Upper lobe of left lung (tissue), 6 donors: ENCODE results near the gene ATXN3. TPM values are rescaled to one million over a fixed set of nuclear protein-coding genes. Genes with fewer than 3 reads are reported as not detected.

Experiments
- ATAC-seq, 2 donors: fragments of 200-7000 bp; cut with Tn5 transposase; one replicate each; pipeline ENCODE4 v1.9.1; 2022; ENCODE audit warnings: mild to moderate bottlenecking in 2 of 2, moderate library complexity in 2 of 2; ENCODE audit not compliant: low FRiP score in 2 of 2
- DNase-seq, 2 donors: peaks; one replicate each; pipeline ENCODE4 v3.0.0-alpha.2; 2019 to 2020
- H3K27ac ChIP-seq, 4 donors: fragments of 200-600 bp; sonication (generic); one replicate each; pipeline ENCODE4 v1.5.1; 2016 to 2019
- H3K27me3 ChIP-seq, 4 donors: fragments of 200-600 bp; sonication (generic); one replicate each; pipeline ENCODE4 v1.5.1; 2017 to 2019
- H3K36me3 ChIP-seq, 4 donors: fragments of 200-600 bp; sonication (generic); one replicate each; pipeline ENCODE4 v1.5.1; 2016 to 2019
- H3K4me1 ChIP-seq, 4 donors: fragments of 200-600 bp; sonication (generic); one replicate each; pipeline ENCODE4 v1.5.1; 2018 to 2019
- H3K4me3 ChIP-seq, 4 donors: fragments of 200-600 bp; sonication (generic); one replicate each; pipeline ENCODE4 v1.5.1; 2017 to 2019; ENCODE audit warnings: mild to moderate bottlenecking in 2 of 4, moderate library complexity in 1 of 4
- H3K9me3 ChIP-seq, 4 donors: fragments of 200-600 bp; sonication (generic); one replicate each; pipeline ENCODE4 v1.5.1; 2018 to 2019
- CTCF ChIP-seq, 6 experiments: fragments of 450-650 bp in 4 of 6; fragments of 200-600 bp in 2 of 6; sonication (generic) in 2 of 6; IDR thresholded peaks; one replicate each; pipeline ENCODE4 v1.5.1; 2016 to 2019; ENCODE audit warnings: antibody characterized with exemption in 6 of 6
- EP300 ChIP-seq, 4 donors: sonication (generic); formaldehyde crosslinking; IDR thresholded peaks; one replicate each; pipeline ENCODE4 v1.5.1; 2017; ENCODE audit warnings: antibody characterized with exemption in 4 of 4, control low read depth in 2 of 4
- POLR2A ChIP-seq, 4 donors: fragments of 450-650 bp; IDR thresholded peaks; one replicate each; pipeline ENCODE4 v1.5.1; 2016 to 2017; ENCODE audit warnings: antibody characterized with exemption in 4 of 4, mild to moderate bottlenecking in 2 of 4
- POLR2AphosphoS5 ChIP-seq, 2 donors: sonication (generic); formaldehyde crosslinking; IDR thresholded peaks; one replicate each; pipeline ENCODE4 v1.5.1; 2017; ENCODE audit warnings: antibody characterized with exemption in 2 of 2
- WGBS, 2 donors: methylation state at CpG; one replicate each; pipeline ENCODE4 v1.1.5; 2017 to 2018; 5-methylcytosine and 5-hydroxymethylcytosine counted together
- total RNA-seq, 6 donors: library from RNA; depleted of rRNA in 4 of 6; stranded (reverse); fragments of >200 nt in 4 of 6; gene quantifications; one replicate each; pipeline versions ENCODE4 v1.1.0 to v1.2.1, GENCODE V29; 2016 to 2021
- donor health status: DM: no; HTN: no; CAD: no; lungs with moderate emphysema.
- donor health status: DM: no; HTN: yes; CAD: no; lungs with severe emphysema.

Gene ATXN3
- total RNA-seq, 6 donors from 2014 or later, result 17.8 to 154 (median 31.6) TPM

GRCh38 chr14:92037989-92038388, 68.4 kb downstream of the ATXN3 start:
- WGBS, 2 donors, result 50 to 52% methylated on average over 3 of the region's 3 CpGs
- peak overlapping the region in 2 of 4 donors; percentile 64 to 87 for H3K4me3 ChIP-seq
- H3K27ac ChIP-seq, result no peak overlapping the region
- ATAC-seq (no peak), DNase-seq (no peak)
- H3K4me1 ChIP-seq, result peaks cover 26 to 46% (median 33%) of the 10 kb centered on the region in 4 donors
- no peak for TF ChIP-seq POLR2AphosphoS5 (IDR thresholded peaks at IDR 0.05)
- TF ChIP-seq EP300 (IDR thresholded peaks at IDR 0.05), result no peak
- no peak for TF ChIP-seq CTCF (IDR thresholded peaks at IDR 0.05)
- TF ChIP-seq POLR2A (IDR thresholded peaks at IDR 0.05), result no peak
- H3K27me3 ChIP-seq, result no peaks in the 10 kb centered on the region
- no peaks in the 10 kb centered on the region for H3K9me3 ChIP-seq
- no peaks in the 10 kb centered on the region for H3K36me3 ChIP-seq

GRCh38 chr14:92035890-92036289, 70.5 kb downstream of the ATXN3 start:
- Histone ChIP-seq H3K9me3 (no peaks in the 10 kb centered on the region), H3K4me3 (no peak overlapping the region), H3K4me1 (peaks cover 23 to 42% (median 30%) of the 10 kb centered on the region in 4 donors), H3K27ac (no peak overlapping the region), H3K27me3 (no peaks in the 10 kb centered on the region), H3K36me3 (peaks cover 3 to 20% (median 13%) of the 10 kb centered on the region in 4 donors)
- WGBS, 2 donors, result 71 to 82% methylated on average over 1 of the region's 1 CpG
- DNase-seq, result no peak
- TF ChIP-seq CTCF (IDR thresholded peaks at IDR 0.05) (no peak), POLR2A (IDR thresholded peaks at IDR 0.05) (no peak), EP300 (IDR thresholded peaks at IDR 0.05) (no peak), POLR2AphosphoS5 (IDR thresholded peaks at IDR 0.05) (no peak)
- no peak for ATAC-seq

GRCh38 chr14:92033906-92034687, 72.3 kb downstream of the ATXN3 start:
- no peak for DNase-seq
- peaks cover 17 to 37% (median 26%) of the 10 kb centered on the region in 4 donors for H3K4me1 ChIP-seq
- 88 to 92% methylated on average over 11 of the region's 11 CpGs for WGBS, 2 donors
- no peak for ATAC-seq
- H3K27me3 ChIP-seq, result no peaks in the 10 kb centered on the region
- H3K27ac ChIP-seq, result no peak overlapping the region
- peaks cover 3 to 34% (median 15%) of the 10 kb centered on the region in 4 donors for H3K36me3 ChIP-seq
- H3K4me3 ChIP-seq, result no peak overlapping the region
- TF ChIP-seq EP300 (IDR thresholded peaks at IDR 0.05) (no peak), POLR2A (IDR thresholded peaks at IDR 0.05) (no peak), POLR2AphosphoS5 (IDR thresholded peaks at IDR 0.05) (no peak), CTCF (IDR thresholded peaks at IDR 0.05) (no peak)
- H3K9me3 ChIP-seq, result no peaks in the 10 kb centered on the region

- WGBS, 2 donors, result 81 to 89% methylated on average over 1 of the region's 1 CpG
- no peaks in the 10 kb centered on the region for H3K9me3 ChIP-seq
- H3K36me3 ChIP-seq, result peaks cover 3 to 34% (median 15%) of the 10 kb centered on the region in 4 donors
- DNase-seq (no peak), ATAC-seq (no peak)
- H3K4me1 ChIP-seq, result peaks cover 13 to 31% (median 20%) of the 10 kb centered on the region in 4 donors
- H3K4me3 ChIP-seq, result no peak overlapping the region
- TF ChIP-seq POLR2AphosphoS5 (IDR thresholded peaks at IDR 0.05), result no peak
- no peak for TF ChIP-seq POLR2A (IDR thresholded peaks at IDR 0.05)
- H3K27ac ChIP-seq, result no peak overlapping the region
- H3K27me3 ChIP-seq, result no peaks in the 10 kb centered on the region
Measured at GRCh38 chr14:92033433-92033832, 72.9 kb downstream of the ATXN3 start.

DNA sequence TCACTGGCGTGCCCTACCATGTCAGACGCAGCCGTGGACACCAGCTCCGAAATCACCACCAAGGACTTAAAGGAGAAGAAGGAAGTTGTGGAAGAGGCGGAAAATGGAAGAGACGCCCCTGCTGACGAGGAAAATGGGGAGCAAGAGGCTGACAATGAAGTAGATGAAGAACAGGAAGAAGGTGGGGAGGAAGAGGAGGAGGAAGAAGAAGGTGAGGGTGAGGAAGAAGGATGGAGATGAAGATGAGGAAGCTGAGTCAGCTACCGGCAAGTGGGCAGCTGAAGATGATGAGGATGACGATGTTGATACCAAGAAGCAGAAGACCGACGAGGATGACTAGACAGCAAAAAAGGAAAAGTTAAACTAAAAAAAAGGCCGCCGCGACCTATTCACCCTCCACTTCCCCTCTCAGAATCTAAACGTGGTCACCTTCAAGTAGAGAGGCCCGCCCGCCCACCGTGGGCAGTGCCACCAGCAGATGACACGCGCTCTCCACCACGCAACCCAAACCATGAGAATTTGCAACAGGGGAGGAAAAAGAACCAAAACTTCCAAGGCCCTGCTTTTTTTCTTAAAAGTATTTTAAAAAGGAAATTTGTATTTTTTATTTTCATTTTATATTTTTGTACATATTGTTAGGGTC, 79.7 kb downstream of the ATXN3 start:
- Histone ChIP-seq H3K27ac (no peak overlapping the region), H3K4me1 (no peaks in the 10 kb centered on the region), H3K36me3 (peaks cover 0 to 70% (median 9%) of the 10 kb centered on the region in 4 donors), H3K9me3 (no peaks in the 10 kb centered on the region), H3K27me3 (no peaks in the 10 kb centered on the region), H3K4me3 (no peak overlapping the region)
- DNase-seq, result peak in 1 of 2 donors; percentile 52
- 87% methylated on average over 21 of the region's 21 CpGs for WGBS, 2 donors
- no peak for ATAC-seq
- TF ChIP-seq CTCF (IDR thresholded peaks at IDR 0.05) (no peak), POLR2AphosphoS5 (IDR thresholded peaks at IDR 0.05) (no peak), POLR2A (IDR thresholded peaks at IDR 0.05) (no peak), EP300 (IDR thresholded peaks at IDR 0.05) (no peak)
